ENCODE measurements around the gene SORCS2. TPM values are rescaled to one million over a fixed set of nuclear protein-coding genes. Genes with fewer than 3 reads are reported as not detected.

SORCS2 gene
- total RNA-seq, 2 experiments from 2014 or later, result 0.03 TPM; not detected in 1

- TF ChIP-seq CTCF (conservative IDR thresholded peaks at IDR 0.05; ENCODE audit: low read length) (no peak), EZH2phosphoT487 (IDR thresholded peaks at IDR 0.05; ENCODE audit: borderline replicate concordance, low read depth, low read length) (no peak)
- ChIA-PET POLR2A (interaction anchor here (0.7 kb wide), 1 partner anchor 18 kb away, joined by 3 read pairs; no protein-coding TSS in a partner anchor), CTCF (ENCODE audit: unreplicated experiment) (no interaction called here)
- no peak for DNase-seq (ENCODE audit: low spot score)
- intact Hi-C loops (cut with micrococcal nuclease; ENCODE audit: unreplicated experiment), result no loop called here
- H3K27ac ChIP-seq (ENCODE audit: low read depth, low read length, poor library complexity, severe bottlenecking), result no peak overlapping the region
- no TSS peak for BruUV-seq (replicated peaks)
- no peaks in the 10 kb centered on the region for H3K4me1 ChIP-seq (ENCODE audit: insufficient read depth, low read length, poor library complexity, severe bottlenecking)
- H3K36me3 ChIP-seq (ENCODE audit: insufficient read depth, low read length), result no peaks in the 10 kb centered on the region
- H2AFZ ChIP-seq (ENCODE audit: low read length), result no peak overlapping the region
- H3K9me3 ChIP-seq (ENCODE audit: low read length), result no peaks in the 10 kb centered on the region
- H4K20me1 ChIP-seq (ENCODE audit: insufficient read depth, low read length), result no peaks in the 10 kb centered on the region
- H3K79me2 ChIP-seq (ENCODE audit: insufficient read depth, low read depth, low read length), result no peaks in the 10 kb centered on the region
- H3K4me2 ChIP-seq (ENCODE audit: low read length), result no peak overlapping the region
- H3K4me3 ChIP-seq (ENCODE audit: low read depth, low read length, poor library complexity, severe bottlenecking), result no peak overlapping the region
- no peaks in the 10 kb centered on the region for H3K9me2 ChIP-seq (ENCODE audit: insufficient read depth, low read length)
Observed at GRCh38 chr4:7632971-7633370, 440.6 kb downstream of the SORCS2 start.

- no peak for TF ChIP-seq CTCF (conservative IDR thresholded peaks at IDR 0.05; ENCODE audit: low read length)
- TF ChIP-seq EZH2phosphoT487 (IDR thresholded peaks at IDR 0.05; ENCODE audit: borderline replicate concordance, low read depth, low read length), result no peak
- no peak for DNase-seq (ENCODE audit: low spot score)
- Histone ChIP-seq H3K9me2 (ENCODE audit: insufficient read depth, low read length) (no peaks in the 10 kb centered on the region), H3K9me3 (ENCODE audit: low read length) (no peaks in the 10 kb centered on the region), H4K20me1 (ENCODE audit: insufficient read depth, low read length) (no peaks in the 10 kb centered on the region), H3K27ac (ENCODE audit: low read depth, low read length, poor library complexity, severe bottlenecking) (no peak overlapping the region), H3K4me1 (ENCODE audit: insufficient read depth, low read length, poor library complexity, severe bottlenecking) (no peaks in the 10 kb centered on the region), H3K79me2 (ENCODE audit: insufficient read depth, low read depth, low read length) (no peaks in the 10 kb centered on the region), H3K36me3 (ENCODE audit: insufficient read depth, low read length) (no peaks in the 10 kb centered on the region), H3K4me3 (ENCODE audit: low read depth, low read length, poor library complexity, severe bottlenecking) (no peak overlapping the region), H2AFZ (ENCODE audit: low read length) (no peak overlapping the region), H3K4me2 (ENCODE audit: low read length) (no peak overlapping the region)
- ChIA-PET POLR2A (interaction anchor here (1.5 kb wide), 1 partner anchor 13 kb away, joined by 3 read pairs; no protein-coding TSS in a partner anchor), CTCF (ENCODE audit: unreplicated experiment) (no interaction called here)
- intact Hi-C loops (cut with micrococcal nuclease; ENCODE audit: unreplicated experiment), result no loop called here
- BruUV-seq (replicated peaks), result no TSS peak
Observed at GRCh38 chr4:7634661-7635251, 442.4 kb downstream of the SORCS2 start.

- BruUV-seq (replicated peaks), result no TSS peak
- CTCF ChIA-PET (ENCODE audit: unreplicated experiment), result no interaction called here
- Histone ChIP-seq H3K36me3 (ENCODE audit: insufficient read depth, low read length) (no peaks in the 10 kb centered on the region), H3K4me2 (ENCODE audit: low read length) (no peak overlapping the region), H3K4me1 (ENCODE audit: insufficient read depth, low read length, poor library complexity, severe bottlenecking) (no peaks in the 10 kb centered on the region), H3K27ac (ENCODE audit: low read depth, low read length, poor library complexity, severe bottlenecking) (no peak overlapping the region), H3K79me2 (ENCODE audit: insufficient read depth, low read depth, low read length) (no peaks in the 10 kb centered on the region), H3K9me3 (ENCODE audit: low read length) (no peaks in the 10 kb centered on the region), H3K4me3 (ENCODE audit: low read depth, low read length, poor library complexity, severe bottlenecking) (no peak overlapping the region), H4K20me1 (ENCODE audit: insufficient read depth, low read length) (no peaks in the 10 kb centered on the region), H2AFZ (ENCODE audit: low read length) (no peak overlapping the region), H3K9me2 (ENCODE audit: insufficient read depth, low read length) (no peaks in the 10 kb centered on the region)
- no peak for TF ChIP-seq EZH2phosphoT487 (IDR thresholded peaks at IDR 0.05; ENCODE audit: borderline replicate concordance, low read depth, low read length)
- no peak for TF ChIP-seq CTCF (conservative IDR thresholded peaks at IDR 0.05; ENCODE audit: low read length)
- intact Hi-C loops (cut with micrococcal nuclease; ENCODE audit: unreplicated experiment), result no loop called here
- POLR2A ChIA-PET, result interaction anchor here (1.5 kb wide), 1 partner anchor 13 kb away, joined by 3 read pairs; no protein-coding TSS in a partner anchor
- DNase-seq (ENCODE audit: low spot score), result no peak
Observed at GRCh38 chr4:7635445-7636239, 443.3 kb downstream of the SORCS2 start.

Data from OCI-LY7 (cell line).